ENCODE measurements around the gene MAGI1. TPM values are rescaled to one million over a fixed set of nuclear protein-coding genes. Genes with fewer than 3 reads are reported as not detected.

Gene MAGI1
- total RNA-seq, 2 donors from 2014 or later = 37.5 to 51.6 TPM

DNA sequence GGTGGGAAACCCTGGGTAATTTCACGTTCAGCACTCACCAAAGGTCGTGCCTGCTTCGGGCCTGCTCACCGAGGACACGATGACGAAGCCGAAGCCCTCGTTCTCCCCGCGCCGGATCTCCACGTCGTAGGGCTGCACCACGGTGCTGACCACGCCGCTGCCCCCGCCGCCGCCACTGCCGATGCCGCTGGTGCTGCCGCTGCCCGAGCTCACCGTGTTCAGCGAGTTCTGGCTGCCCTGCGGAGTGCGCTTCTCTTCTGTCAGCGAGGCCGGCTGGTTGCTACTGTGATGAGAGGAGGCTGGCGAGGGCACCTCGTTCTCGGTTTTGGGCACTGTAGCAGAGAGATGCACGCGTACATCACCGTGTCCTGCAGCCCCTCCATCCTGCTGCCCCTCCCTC is 659.5 kb downstream of the MAGI1 start:
- no peak overlapping the region for H3K4me3 ChIP-seq
- H3K27ac ChIP-seq = no peak overlapping the region
- DNase-seq (ENCODE audit: low spot score) = no peak
- intact Hi-C loops (cut with DNase I) = no loop called here
- H3K36me3 ChIP-seq = no peaks in the 10 kb centered on the region
- WGBS = 98% methylated on average over 35 of the region's 35 CpGs
- no peaks in the 10 kb centered on the region for H3K4me1 ChIP-seq (replicated peaks)
- no peaks in the 10 kb centered on the region for H3K27me3 ChIP-seq (replicated peaks; ENCODE audit: insufficient read depth)
- H3K9me3 ChIP-seq = no peaks in the 10 kb centered on the region
- no peak for TF ChIP-seq CTCF (IDR thresholded peaks at IDR 0.05)
- no peak for TF ChIP-seq POLR2AphosphoS5 (IDR thresholded peaks at IDR 0.05)
- no peak for TF ChIP-seq POLR2A (IDR thresholded peaks at IDR 0.05)

- DNase-seq (ENCODE audit: low spot score) = no peak
These were observed 661.1 kb downstream of the MAGI1 start for GRCh38 chr3:65377637-65378036.

DNA sequence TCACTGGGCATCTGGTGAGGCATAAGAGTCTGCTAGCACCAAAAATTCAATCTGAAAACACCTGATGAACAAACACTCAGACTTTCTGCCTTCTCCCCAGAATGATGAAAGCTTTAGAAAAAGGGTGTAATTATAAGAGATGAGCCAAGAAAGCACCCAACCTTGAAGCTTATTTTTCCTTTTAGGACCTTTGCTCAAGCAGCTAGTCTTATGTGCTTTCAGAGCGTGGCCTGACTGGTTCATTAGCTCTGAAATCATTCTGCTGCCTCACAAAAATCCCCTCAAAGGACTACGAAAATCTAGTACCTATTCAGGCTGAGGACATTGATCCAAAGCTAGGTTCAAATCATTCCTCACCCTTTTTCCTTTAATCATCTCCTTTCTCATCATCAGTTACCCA is 662.3 kb downstream of the MAGI1 start:
- 94% methylated on average over 2 of the region's 2 CpGs for WGBS
- Histone ChIP-seq H3K27me3 (replicated peaks; ENCODE audit: insufficient read depth) (no peaks in the 10 kb centered on the region), H3K27ac (no peak overlapping the region), H3K4me1 (replicated peaks) (no peaks in the 10 kb centered on the region), H3K36me3 (no peaks in the 10 kb centered on the region), H3K4me3 (no peak overlapping the region), H3K9me3 (no peaks in the 10 kb centered on the region)
- intact Hi-C loops (cut with DNase I) = no loop called here
- no peak for DNase-seq (ENCODE audit: low spot score)
- TF ChIP-seq POLR2A (IDR thresholded peaks at IDR 0.05) = no peak
- TF ChIP-seq CTCF (IDR thresholded peaks at IDR 0.05) = no peak
- no peak for TF ChIP-seq POLR2AphosphoS5 (IDR thresholded peaks at IDR 0.05)

More at GRCh38 chr3:65377637-65378036, 661.1 kb downstream of the MAGI1 start:
- intact Hi-C loops (cut with DNase I) = no loop called here
- no peaks in the 10 kb centered on the region for H3K4me1 ChIP-seq (replicated peaks)
- no peak overlapping the region for H3K4me3 ChIP-seq
- H3K9me3 ChIP-seq = no peaks in the 10 kb centered on the region
- no peak for TF ChIP-seq POLR2A (IDR thresholded peaks at IDR 0.05)
- no peak for TF ChIP-seq POLR2AphosphoS5 (IDR thresholded peaks at IDR 0.05)
- TF ChIP-seq CTCF (IDR thresholded peaks at IDR 0.05) = no peak
- H3K27ac ChIP-seq = no peak overlapping the region
- no peaks in the 10 kb centered on the region for H3K36me3 ChIP-seq
- 100% methylated on average over 2 of the region's 2 CpGs for WGBS
- no peaks in the 10 kb centered on the region for H3K27me3 ChIP-seq (replicated peaks; ENCODE audit: insufficient read depth)

DNA sequence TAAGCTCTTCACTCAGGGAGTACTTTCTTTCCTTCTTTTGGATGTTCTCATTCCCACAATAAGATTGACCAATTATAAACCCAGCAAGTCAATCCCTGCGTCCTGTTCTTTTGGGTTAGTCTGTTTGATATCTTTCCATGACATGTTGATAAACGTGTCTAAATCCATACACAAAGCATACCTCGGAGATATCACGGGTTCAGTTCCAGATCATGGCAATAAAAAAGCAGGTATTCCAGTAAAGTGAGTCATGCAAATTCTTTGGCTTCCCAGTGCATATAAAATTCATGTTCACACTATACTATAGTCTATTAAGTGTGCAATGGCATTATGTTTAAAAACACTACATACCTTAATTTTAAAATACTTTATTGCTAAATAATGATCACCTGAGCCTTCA is 667.7 kb downstream of the MAGI1 start:
- Histone ChIP-seq H3K36me3 (no peaks in the 10 kb centered on the region), H3K27ac (no peak overlapping the region), H3K4me1 (replicated peaks) (no peaks in the 10 kb centered on the region), H3K4me3 (no peak overlapping the region), H3K9me3 (no peaks in the 10 kb centered on the region), H3K27me3 (replicated peaks; ENCODE audit: insufficient read depth) (no peaks in the 10 kb centered on the region)
- intact Hi-C loops (cut with DNase I) = no loop called here
- DNase-seq (ENCODE audit: low spot score) = no peak
- TF ChIP-seq POLR2AphosphoS5 (IDR thresholded peaks at IDR 0.05) = peak; percentile 66
- no peak for TF ChIP-seq CTCF (IDR thresholded peaks at IDR 0.05)
- WGBS = 54% methylated on average over 4 of the region's 4 CpGs

GRCh38 chr3:65368866-65369265 is 669.9 kb downstream of the MAGI1 start:
- Histone ChIP-seq H3K4me1 (replicated peaks) (no peaks in the 10 kb centered on the region), H3K36me3 (no peaks in the 10 kb centered on the region), H3K4me3 (no peak overlapping the region), H3K9me3 (no peaks in the 10 kb centered on the region), H3K27ac (no peak overlapping the region), H3K27me3 (replicated peaks; ENCODE audit: insufficient read depth) (no peaks in the 10 kb centered on the region)
- DNase-seq (ENCODE audit: low spot score) = no peak
- intact Hi-C loops (cut with DNase I) = no loop called here
- TF ChIP-seq POLR2AphosphoS5 (IDR thresholded peaks at IDR 0.05) = no peak
- TF ChIP-seq CTCF (IDR thresholded peaks at IDR 0.05) = no peak
- no peak for TF ChIP-seq POLR2A (IDR thresholded peaks at IDR 0.05)

Data from prostate gland (tissue), 2 donors.